ENCODE measurements around the gene MKRN2. TPM values are rescaled to one million over a fixed set of nuclear protein-coding genes. Genes with fewer than 3 reads are reported as not detected.

Gene MKRN2
- total RNA-seq, 1 donor from 2014 or later = 22.3 TPM

DNA sequence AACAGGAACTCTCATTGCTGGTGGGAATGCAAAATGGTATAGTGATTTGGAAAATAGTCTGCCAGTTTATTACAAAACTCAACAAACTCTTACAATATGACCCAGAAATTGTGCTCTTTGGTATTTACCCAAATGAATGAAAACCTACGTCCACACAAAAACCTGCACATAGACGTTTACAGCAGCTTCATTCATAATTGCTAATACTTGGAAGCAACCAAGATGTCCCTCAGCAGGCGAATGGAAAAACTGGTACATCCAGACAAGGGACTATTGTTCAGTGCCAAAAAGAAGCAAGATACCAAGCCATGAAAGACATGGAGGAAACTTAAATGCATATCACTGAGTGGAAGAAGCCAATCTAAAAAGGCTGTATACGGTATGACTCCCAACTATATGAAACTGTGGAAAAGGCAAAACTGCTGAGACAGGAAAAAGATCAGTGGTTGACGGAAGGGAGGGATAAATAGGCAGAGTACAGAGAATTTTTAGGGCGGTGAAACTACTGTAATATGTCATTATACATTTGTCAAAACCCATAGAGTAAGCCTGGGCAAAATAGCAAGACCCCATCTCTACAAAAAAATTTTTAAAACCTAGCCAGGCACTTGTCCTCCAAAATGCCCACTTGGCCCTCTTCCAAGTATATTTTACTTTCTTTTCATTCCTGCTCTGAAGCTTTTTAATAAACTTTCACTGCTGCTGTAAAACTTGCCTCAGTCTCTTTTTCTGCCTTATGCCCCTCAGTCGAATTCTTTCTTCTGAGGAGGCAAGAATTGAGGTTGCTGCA lies 6.7 kb upstream of the MKRN2 start:
- no peak overlapping the region for H3K27ac Mint-ChIP-seq
- ChIA-PET POLR2A (interaction anchor here (0.7 kb wide), 1 partner anchor 40 kb away, joined by 3 read pairs; no protein-coding TSS in a partner anchor), CTCF (no interaction called here)
- no peak overlapping the region for H3K4me3 Mint-ChIP-seq
- peaks cover 7% of the 10 kb centered on the region for H3K4me1 Mint-ChIP-seq
- TF ChIP-seq, protein P1, sequence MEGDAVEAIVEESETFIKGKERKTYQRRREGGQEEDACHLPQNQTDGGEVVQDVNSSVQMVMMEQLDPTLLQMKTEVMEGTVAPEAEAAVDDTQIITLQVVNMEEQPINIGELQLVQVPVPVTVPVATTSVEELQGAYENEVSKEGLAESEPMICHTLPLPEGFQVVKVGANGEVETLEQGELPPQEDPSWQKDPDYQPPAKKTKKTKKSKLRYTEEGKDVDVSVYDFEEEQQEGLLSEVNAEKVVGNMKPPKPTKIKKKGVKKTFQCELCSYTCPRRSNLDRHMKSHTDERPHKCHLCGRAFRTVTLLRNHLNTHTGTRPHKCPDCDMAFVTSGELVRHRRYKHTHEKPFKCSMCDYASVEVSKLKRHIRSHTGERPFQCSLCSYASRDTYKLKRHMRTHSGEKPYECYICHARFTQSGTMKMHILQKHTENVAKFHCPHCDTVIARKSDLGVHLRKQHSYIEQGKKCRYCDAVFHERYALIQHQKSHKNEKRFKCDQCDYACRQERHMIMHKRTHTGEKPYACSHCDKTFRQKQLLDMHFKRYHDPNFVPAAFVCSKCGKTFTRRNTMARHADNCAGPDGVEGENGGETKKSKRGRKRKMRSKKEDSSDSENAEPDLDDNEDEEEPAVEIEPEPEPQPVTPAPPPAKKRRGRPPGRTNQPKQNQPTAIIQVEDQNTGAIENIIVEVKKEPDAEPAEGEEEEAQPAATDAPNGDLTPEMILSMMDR (IDR thresholded peaks at IDR 0.05) = no peak
- H3K36me3 Mint-ChIP-seq (ENCODE audit: low read depth) = no peaks in the 10 kb centered on the region
- ATAC-seq (ENCODE audit: low read depth) = no peak
- intact Hi-C loops (cut with micrococcal nuclease) = no loop called here
- no peaks in the 10 kb centered on the region for H3K9me3 Mint-ChIP-seq
- H3K27me3 Mint-ChIP-seq = peaks cover 15% of the 10 kb centered on the region
- no peak for DNase-seq

DNA sequence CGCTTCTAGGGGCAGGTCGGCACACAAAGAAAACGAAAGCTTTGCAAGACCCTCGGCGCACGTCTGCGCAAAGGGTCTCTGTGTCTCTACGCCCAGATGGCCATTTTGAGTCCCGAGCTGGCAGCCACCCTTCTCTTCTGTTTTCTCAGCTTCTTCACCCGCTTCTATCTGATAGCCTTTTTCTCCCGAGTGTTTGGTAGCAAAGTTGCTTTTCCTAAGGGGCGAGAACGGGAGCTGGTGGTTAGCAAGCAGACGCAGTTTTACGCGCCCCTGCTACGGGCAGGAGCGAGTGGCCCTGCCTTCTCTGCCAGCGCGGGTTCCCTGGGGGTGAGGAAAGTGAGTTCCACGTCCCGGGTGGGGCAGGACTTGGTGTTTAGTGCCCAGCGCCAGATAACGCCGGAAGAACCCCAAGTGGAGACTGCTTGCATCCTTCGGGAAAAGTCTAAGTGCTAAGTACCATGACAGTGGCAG lies 2.9 kb upstream of the MKRN2 start:
- CTCF ChIA-PET = interaction anchor here (1.0 kb wide), 1 partner anchor 166 kb away, joined by 4 read pairs; no protein-coding TSS in a partner anchor

DNA sequence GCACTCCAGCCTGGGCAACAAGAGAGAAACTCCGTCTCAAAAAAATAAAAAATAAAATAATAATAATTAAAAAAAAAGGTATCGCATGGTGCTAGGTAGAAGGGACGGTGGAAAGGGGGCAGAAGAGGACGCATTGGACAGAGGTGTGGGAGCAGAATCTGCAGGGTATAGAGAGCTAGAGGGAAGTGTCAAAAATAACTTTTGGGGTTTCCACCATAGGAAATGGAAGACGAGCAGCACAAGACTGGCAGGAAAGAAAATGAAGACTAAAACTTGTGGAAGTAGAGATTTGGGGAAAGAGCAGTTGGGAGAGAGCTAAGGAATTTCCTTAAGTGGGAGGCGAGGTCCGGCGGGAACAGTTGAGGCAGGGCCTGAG lies 585 bp upstream of the MKRN2 start:
- ATAC-seq (ENCODE audit: low read depth) = no peak
- intact Hi-C loops (cut with micrococcal nuclease) = loop anchor here (2.0 to 5.0 kb wide), 4 partner anchors 166 to 1876 kb away; partner anchors contain the start of genes LSM3, RPL32 and XPC
- no peak for DNase-seq
- no peaks in the 10 kb centered on the region for H3K9me3 Mint-ChIP-seq
- CTCF ChIA-PET = interaction anchor here (0.7 kb wide), 1 partner anchor 710 kb away, joined by 3 read pairs; the partner anchor contains the start of gene TAMM41
- POLR2A ChIA-PET = interaction anchor here (1.8 kb wide), 1 partner anchor 72 kb away, joined by 6 read pairs; the partner anchor contains the start of gene TSEN2
- peak overlapping the region; percentile 62 for H3K27ac Mint-ChIP-seq
- TF ChIP-seq, protein P1 (IDR thresholded peaks at IDR 0.05) = no peak
- peaks cover 5% of the 10 kb centered on the region for H3K36me3 Mint-ChIP-seq (ENCODE audit: low read depth)
- peaks cover 57% of the 10 kb centered on the region for H3K4me1 Mint-ChIP-seq
- peaks cover 9% of the 10 kb centered on the region for H3K27me3 Mint-ChIP-seq
- peak overlapping the region; percentile 89 for H3K4me3 Mint-ChIP-seq

More for the DNA sequence above, 2.9 kb upstream of the MKRN2 start:
- Mint-ChIP-seq H3K27ac (no peak overlapping the region), H3K4me3 (peak overlapping the region; percentile 82), H3K9me3 (no peaks in the 10 kb centered on the region), H3K36me3 (ENCODE audit: low read depth) (peaks cover 5% of the 10 kb centered on the region), H3K4me1 (peaks cover 35% of the 10 kb centered on the region), H3K27me3 (peaks cover 15% of the 10 kb centered on the region)
- ATAC-seq (ENCODE audit: low read depth) (no peak), DNase-seq (peak; percentile 19)
- TF ChIP-seq, protein P1 (IDR thresholded peaks at IDR 0.05) = no peak
- POLR2A ChIA-PET = no interaction called here
- intact Hi-C loops (cut with micrococcal nuclease) = no loop called here

DNA sequence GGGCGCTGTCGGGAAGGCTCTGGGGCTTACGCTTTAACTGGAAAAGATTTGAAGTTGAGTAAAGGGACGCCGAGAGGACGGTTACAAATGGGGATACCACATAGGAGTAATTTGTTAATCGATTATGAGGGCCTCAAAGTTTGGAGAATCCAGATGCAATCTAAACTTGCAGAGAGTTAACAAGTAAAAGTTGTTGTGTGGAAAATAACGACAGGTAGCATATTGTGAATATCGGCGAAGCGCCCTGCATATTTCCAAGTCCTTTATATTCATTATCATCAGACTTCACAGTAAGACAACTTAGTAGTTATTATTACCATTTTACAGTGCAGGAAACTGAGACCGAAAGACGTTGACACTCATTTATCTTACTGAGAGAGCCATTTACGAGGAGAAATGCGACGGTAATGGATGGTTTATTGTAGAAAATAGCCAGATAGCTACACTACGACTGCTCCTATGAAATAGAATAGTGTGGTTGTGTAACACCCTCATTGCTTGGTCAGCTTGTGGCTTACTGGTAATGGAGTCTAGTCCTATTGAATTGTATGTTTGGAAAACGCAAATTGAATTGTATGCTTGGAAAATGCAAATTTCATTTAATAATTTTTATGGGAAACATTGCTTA lies 700 bp downstream of the MKRN2 start:
- H3K4me3 Mint-ChIP-seq = peak overlapping the region; percentile 89
- intact Hi-C loops (cut with micrococcal nuclease) = loop anchor here (1.0 to 5.0 kb wide), 6 partner anchors 73 to 1875 kb away; partner anchors contain the start of genes LSM3, RAF1, RPL32 and TSEN2
- DNase-seq (no peak), ATAC-seq (ENCODE audit: low read depth) (no peak)
- peak overlapping the region; percentile 62 for H3K27ac Mint-ChIP-seq
- CTCF ChIA-PET = no interaction called here
- H3K27me3 Mint-ChIP-seq = peaks cover 9% of the 10 kb centered on the region
- no peaks in the 10 kb centered on the region for H3K9me3 Mint-ChIP-seq
- H3K4me1 Mint-ChIP-seq = peaks cover 66% of the 10 kb centered on the region
- TF ChIP-seq, protein P1 (IDR thresholded peaks at IDR 0.05) = no peak
- peaks cover 5% of the 10 kb centered on the region for H3K36me3 Mint-ChIP-seq (ENCODE audit: low read depth)
- POLR2A ChIA-PET = interaction anchor here (1.2 to 1.8 kb wide), 3 partner anchors 73 to 284 kb away, joined by 3 to 6 read pairs (median 4); partner anchors contain the start of genes RPL32 and TSEN2
